ENCODE results near the gene FAM53A.

The FAM53A gene

DNA sequence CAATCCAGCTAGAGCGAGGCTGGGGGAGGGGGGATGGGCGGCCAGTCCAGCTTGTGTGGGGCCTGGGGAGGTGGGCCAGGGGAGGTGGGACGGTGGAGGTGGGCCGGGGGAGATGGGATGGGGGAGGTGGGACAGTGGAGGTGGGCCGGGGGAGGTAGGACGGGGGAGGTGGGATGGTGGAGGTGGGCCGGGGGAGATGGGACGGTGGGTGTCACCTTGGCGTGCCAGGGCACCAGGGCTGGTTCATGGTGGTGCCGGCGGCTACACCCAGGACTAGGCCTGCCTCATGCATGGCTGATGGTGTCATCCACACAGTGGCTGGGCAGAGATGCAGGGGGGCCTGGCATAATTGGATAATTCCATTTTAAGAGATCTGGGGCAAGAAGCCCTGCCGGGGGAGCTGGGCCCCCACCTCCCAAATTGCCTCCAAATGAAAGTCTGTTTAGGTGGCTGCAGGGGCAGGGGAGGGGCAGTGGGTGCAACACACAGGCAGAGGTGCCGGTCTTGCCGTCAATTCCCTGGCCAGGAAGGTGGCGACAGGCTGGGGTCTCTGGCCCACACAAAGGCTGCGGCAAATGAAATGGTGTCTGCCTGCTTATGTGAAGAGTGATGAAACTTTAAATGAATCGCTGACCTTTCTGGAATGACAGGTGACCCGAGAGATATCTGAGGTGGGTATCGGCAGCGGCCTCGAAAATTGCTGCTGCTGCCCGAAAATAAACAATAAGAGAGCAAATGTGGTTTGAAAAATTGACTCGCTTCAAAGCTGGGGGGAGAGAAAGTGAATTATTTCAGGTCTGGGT is 82.1 kb downstream of the FAM53A start:
- no peak for DNase-seq

DNA sequence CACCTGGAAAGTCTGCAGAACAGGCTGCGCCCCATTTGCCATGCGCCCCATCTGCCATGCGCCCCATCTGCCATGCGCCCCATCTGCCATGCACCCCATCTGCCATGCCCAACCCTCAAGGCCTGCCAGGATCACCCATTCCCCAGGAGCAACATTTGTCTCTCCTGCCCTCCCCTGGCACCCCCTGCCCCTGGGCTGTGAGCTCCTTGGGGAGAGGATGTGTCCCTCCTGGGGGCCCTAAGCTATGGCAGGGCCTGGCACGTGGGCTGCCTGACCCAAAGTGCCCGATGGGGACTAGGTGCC is 82.6 kb downstream of the FAM53A start:
- DNase-seq: no peak

DNA sequence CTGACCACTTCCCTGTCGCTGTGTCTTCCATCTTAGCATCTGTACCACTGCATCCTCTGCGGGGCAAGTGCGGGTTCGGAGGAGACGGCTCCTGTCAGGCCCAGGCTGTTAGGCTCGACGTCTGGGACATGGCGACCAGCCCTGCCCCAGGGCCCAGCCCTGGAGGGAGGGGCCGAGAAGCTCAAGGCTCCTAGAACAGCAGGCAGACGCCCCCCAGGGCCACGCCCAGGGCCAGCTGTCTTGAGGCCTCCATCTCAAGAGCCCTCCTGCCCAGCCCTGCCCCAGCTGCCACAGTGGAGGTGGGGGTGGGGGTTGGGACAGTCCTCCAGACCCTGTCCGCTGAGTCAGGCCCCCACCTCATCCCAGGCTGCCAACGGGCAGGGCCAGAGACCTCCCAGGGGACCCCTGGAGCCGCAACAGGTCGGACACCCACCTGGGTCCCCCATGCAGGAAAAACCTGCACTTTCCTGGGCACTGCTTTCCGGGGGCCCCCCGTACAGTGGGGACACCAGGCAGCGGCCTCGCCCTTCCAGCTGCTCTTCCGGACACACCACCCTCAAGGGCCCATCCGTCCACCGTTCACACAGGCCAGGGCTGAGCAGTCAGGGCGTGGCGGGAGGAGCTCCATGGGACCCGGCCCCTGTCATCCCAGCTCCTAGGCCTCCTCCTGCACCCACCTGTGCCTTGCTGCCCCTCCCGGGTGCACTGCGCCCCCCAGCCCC is 83.1 kb downstream of the FAM53A start:
- no peak for DNase-seq

DNA sequence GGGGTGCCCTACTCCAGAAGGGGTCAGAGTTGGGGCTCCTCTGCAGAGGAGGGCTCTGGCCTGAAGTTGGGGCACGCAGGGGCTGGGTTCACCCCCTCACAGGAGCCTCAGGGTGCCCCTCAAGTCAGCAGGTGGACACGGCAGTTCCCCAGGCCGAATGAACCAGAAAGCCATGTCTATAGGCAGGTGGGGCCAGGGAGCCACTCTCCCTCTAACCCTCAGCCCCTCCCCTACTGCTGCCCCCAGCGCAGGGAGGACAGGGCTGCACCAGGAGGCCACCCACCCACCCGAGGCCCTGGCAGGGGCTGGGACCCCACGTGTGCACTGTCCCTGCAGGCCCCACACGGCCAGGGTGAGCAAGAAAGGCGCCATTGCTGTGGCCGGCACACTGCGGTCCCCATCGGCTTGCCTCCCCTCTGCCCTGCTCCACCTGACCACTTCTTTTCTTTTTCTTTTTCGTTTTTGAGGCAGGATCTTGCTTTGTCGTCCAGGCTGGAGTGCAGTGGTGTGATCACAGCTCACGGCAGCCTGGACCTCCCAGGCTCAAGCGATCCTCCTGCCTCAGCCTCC is 83.8 kb downstream of the FAM53A start:
- no peak for DNase-seq

DNA sequence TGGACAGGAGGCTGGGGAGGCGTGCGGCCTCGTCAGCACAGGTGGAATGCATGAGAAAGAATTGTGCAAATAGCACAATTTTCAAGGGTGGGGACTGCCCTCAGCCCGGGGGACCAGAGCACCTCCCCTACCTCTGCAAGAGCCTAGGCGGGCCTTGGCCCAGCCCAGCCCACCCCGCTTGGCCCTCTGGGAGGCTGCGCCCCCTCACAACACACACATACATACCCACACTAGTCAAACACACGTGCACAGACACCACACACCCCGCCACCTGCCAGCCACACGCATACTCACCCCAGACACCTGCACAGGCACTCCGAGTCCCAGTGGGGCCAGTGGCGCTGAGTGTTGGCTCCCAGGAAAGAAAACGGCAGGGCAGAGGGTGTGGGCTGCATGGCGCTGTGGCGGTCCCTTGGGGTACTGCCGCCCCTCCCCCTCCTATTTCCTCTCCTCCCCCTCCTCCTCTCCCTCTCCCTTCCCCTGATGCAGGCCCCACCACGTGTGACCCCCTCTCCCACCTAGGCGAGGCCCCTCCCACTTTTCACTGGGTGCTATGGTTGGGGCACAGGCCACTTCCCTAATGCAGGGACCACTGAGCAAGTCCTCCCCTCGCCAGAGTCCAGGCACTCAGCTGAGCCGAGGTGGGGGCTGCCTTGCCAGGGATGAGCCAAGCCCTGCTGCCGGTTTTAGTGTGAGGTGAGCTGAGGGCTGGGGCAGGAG is 84.5 kb downstream of the FAM53A start:
- no peak for DNase-seq

DNA sequence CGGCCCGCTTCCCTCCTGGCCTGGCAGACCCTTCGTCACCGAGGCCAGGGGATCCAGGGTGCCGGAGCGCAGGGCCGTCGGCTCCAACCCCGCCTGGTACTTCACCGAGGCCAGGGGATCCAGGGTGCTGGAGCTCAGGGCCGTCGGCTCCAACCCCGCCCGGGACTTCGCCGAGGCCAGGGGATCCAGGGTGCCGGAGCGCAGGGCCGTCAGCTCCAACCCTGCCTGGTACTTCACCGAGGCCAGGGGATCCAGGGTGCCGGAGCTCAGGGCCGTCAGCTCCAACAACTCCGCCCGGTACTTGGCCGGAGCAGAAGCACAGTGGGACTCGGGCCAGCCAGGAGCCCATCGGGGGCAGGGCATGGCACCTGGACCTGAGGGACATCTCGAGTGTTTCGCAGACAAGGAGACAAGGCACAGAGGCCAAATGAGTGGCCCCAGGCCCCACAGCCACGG is 85.1 kb downstream of the FAM53A start:
- no peak for DNase-seq

DNA sequence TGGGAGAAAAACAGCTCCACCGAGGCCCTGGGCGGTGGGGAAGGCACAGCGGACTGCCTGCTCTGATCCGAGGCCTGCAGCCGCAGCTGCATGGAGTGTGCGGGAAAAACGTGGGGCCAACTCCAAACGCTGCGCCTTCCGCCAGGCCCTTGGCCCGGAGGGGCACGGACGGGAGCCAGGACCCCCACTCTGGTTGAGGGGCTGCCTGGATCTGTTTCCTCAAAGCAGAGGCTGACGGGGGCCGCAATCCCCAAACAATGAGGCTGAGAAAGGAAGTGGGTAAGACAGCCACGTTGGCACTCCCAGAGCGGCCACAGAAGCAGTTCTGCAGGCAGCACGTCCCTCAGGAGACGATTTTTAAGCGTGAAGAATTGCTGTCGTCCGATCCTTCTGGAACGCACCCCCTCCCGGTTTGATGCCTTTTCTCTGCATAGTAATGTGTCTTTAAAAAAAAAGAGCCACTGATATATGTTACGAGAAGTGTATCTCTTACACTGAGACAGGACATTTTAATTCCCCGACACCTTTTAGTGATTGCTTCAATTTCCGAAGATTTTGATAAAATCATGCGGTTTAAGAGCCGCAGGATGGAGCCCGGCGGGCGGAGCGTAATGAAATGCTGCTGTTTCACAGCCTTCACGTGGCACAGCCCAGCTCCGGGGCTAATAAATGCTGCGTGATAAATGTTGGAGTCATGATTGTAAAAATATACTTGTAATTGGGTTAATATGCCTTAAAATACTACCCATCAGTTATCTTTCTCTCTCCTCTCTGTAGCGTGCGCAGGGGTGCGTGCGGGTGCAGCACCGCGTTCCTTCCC is 85.7 kb downstream of the FAM53A start:
- no peak for DNase-seq

DNA sequence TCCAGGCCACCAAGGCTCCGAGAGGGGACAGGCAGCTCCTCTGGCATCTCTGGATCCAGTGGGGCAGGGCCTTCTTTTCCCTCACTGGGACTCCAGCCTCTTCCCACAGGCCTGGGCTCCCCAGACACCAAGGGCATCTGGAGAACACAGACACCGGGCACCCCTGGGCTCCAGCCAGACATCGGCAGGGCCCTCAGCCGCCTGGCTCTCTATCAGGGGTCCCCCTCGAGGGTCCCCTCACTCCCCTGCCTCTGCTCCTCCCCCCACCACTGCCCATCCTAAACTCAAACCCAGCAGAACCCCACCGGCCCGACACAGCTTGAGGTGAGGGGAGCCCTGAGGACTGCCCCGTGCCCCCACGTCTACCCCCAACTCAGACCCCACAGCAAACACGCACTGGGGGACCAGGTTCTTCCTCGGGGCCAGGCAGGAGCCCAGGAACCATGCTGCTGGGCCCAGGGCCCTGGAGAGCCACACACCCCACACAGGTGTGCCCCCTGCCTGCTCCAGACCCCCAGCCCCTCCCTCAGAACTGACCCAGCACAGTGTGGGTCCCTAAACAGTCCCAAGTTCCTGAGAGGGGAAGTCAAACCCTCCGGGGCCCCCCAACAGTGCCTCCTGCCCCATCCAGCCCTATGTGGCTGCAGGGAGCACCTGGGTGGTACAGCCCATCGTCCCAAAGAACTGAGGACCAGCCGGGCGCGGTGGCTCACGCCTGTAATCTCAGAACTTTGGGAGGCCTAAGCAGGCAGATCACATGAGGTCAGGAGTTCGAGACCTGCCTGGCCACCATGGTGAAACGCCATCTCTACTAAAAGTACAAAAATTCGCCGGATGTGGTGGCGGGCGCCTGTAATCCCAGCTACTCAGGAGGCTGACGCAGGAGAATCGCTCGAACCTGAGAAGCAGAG is 86.8 kb downstream of the FAM53A start:
- DNase-seq: no peak

DNA sequence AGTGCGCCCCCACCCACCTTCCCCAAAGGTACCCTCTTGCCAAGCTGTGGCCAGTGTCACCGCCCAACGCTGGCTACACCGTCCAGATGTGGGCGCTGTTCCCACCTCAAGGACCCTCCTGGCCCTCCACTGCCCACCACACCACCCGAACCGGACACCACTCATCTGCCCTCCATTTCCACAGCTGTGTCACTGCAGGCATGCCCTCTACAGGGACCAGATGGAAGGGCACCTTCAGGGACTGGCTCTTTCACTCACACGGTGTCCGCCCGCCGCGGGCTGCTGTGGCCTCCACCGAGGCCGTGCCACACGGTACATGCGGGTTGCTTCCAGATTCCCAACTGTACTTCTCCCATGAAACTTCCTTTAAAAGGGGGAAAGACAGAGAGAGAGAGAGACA is 87.7 kb downstream of the FAM53A start:
- no peak for DNase-seq

DNA sequence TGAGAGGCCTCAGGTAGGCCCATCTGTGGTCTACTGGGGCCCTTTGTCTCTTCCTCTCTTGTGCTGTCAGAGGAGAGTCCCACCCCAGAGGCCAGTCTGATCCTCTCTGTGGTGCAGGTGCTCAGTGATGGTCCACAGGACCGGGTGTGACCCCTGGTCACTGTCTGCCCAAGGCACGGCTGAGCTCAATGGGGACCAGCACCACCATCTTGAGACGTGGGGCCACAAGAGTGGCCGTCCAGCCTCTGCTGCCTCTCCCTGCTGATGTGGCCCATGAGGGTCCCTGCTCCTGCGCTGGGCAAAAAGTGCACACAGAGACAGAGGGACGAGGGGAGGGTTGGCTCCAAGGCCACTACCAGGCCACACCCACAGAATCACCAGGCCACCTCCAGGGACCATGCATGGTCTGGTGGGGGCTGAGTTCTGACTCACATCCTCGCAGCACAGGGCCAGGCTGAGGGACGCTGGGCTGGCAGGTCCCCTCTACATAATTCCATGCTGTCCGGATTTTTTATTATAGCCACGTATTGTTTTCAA is 88.3 kb downstream of the FAM53A start:
- DNase-seq: no peak

DNA sequence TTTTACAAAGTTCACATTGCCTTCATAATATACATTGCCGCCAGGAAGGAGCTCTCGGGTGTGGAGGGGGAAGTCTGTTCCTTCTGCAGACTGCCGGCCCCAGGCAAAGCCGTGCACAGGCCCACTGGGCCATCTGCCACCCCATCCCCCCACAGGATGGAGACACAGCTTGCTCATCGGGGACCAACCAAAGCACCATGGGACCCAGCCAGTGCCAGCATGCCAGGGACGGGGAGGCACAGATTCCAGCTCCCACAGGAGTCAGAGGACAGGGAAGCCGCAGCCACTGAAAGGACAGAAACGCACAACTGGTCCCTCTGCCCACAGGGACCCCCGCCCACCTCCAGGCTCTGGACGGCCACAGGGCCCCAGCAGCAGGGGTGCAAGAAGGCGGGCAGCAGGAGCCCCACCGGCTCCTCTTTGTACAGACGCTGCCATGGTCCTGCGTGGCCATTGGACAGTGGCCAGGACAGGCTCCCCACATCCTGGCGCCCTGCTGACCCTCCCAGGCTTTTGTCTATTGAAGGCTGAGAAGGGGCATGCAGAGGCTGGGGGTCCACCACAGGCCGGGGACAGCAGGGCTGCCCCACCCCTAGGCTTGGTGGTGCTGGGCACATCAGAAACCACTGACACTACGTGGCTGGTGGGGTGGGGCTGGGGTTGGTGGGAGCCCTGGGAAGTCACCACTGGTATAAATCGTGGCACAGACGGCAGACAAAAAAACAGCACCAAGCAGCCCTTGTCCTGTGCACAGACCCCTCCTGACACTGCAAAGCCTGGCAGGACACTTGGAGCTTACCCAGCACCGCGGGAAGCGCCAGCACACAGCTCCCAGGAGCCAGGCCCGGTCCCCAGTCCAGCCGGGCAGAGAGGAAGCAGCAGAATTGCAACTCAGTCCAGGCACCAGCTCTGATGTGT is 89.0 kb downstream of the FAM53A start:
- DNase-seq: no peak

DNA sequence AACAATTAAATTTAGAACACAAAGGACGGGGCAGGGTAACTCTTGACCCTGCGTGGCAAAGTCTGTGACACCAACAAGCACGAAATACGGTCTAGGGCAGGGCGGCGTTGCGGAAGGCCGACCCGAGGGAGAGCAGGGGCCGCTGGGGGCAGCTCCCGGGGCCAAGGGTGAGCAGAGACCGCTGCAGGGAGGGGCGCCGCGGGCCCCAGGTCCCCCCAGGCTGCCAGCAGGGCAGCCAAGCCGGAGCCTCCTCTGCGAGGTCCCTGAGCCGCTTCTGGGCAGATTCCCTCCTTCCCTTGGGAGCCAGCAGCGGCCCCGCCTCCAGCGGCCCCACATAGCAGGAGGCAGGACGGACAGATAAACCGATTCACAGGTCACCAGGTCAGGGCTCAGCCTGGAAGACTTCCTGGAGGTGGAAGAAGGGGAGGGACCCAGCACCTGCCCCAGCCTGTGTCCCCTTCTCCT is 90.2 kb downstream of the FAM53A start:
- no peak for DNase-seq

DNA sequence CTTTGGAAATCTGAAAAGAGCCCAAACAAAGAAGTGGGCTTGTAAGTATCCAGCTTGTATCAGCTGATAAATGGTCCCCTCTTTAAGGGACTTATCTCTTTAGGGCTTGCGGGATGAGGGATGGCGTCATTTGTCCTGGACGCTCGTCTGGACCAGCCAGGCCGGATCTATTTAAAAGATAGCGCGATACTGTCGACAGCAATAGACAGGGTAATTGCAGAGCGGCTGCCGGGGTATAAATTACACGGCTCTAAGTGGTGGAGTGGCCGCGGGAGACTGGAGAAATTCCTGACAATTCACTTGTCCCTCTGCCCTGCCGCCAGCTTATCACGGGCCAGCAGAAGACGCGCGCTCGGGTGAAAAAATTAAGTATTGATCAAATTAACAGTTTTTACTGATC is 90.7 kb downstream of the FAM53A start:
- DNase-seq: no peak

DNA sequence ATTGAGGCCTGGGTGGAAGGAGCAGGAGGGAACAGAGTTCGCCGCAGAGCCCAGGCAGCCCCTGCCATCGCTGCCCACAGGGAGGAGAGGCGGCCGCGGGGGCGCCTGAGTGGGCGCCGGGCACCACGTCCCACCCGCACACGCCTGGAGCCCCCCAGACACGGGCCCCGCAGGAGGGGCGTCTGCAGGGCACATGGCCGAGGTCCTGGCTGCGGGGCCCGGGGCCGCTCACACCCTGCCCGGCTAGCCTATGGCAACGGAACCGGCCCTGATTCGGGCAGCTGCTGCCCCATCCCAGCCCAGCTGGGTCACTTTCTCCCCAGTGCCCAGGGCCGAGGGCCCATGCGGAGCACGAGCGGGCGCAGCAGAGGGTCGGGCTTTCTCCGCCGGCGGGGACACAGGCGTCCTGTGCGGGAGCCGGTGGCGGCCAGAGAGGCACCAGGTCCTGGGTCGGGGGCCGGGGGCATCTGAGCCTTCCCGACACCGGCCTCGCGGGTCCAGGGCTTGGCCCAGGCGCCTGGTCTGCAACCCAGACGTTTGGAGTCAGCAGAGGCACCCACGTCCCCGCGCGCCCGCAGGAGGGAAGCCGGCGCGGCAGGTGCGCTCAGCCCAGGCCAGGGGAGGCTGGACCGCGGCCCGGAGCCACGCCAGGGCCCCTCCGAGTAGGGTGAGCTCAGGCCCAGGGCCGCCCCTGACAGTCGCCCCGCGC is 91.2 kb downstream of the FAM53A start:
- DNase-seq: no peak

DNA sequence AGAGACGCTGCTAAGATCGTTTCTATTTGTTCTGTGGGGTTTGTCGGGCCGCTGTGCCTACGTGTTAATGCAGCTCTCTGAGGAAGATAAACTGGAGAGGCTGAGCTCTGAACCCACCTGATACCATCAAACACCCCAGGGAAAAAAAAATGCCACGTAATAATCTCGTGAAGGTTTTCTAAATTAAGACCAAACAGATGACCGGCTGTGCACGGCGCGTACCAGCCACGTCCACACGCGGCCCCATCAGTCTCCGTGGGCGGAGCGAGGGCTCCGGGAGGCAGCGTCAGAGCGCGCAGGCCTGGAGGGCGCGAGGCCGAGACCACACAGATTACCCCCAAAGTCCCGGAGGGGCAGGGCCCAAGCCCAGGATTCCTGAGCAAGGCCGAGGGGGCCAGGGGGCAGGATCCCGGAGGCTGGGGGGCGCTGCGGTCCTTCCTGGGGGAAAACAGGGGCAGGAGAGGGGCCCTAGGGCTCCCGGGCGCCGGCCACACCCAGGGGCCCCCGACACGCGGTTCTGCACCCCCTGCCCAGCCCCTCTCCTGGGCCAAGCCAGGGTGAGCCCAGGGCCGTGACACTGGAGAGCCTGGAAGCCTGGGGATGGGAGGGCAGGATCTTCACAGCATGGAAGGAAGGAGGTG is 91.9 kb downstream of the FAM53A start:
- no peak for DNase-seq

DNA sequence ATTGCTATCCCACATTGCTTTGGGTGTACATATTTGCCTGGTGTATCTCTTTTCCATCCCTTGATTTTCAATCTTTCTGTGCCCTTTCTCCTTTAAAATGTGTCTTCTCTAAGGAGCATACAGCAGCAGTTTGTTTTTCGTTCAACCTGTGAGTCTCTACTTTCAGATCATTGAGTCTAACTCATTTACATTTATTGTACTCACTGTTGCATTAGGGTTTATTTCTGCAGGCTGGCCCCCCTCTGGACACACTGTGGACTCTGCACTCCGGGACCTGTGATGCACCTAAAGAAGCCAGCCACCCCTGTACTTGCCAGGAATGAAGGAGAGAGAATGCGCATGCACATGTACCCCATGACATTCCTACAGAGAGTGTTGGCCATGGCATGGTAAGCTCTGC is 93.0 kb downstream of the FAM53A start:
- no peak for DNase-seq

DNA sequence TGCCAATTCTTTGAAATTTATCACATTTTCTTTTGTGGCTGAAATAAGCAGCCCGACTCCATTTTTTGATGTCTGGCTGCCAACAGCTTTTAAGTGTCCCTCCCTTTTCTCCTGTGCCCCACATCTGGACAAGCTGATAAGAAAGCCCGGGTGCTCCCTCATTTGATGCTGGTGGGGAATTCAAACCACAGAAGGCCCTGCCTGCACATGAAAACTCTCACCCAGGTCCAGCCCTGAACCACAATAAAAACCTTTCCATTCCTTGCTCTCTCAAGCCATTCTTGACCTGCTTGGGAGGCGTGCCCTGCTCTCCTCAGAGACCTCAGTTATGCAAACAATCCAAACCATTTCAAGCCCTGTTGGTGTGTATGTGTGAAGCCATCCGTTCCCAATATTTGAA is 93.9 kb downstream of the FAM53A start:
- DNase-seq: no peak
